HepG2 (cell line): ENCODE data around the gene CHCHD6. TPM values are rescaled to one million over a fixed set of nuclear protein-coding genes. Genes with fewer than 3 reads are reported as not detected.
A peak's percentile ranks its signal among the peaks of the same experiment; 100 is the strongest.

Experiments used
- ADNP ChIP-seq: sonication (generic); formaldehyde crosslinking; IDR thresholded peaks from 2 replicates; pipeline ENCODE4 v1.4.0; 2020; ENCODE audit warnings: missing genetic modification reagents
- ELF4 ChIP-seq: sonication (generic); formaldehyde crosslinking; IDR thresholded peaks from 2 replicates; pipeline ENCODE4 v1.5.0; 2020; ENCODE audit warnings: missing genetic modification reagents, mild to moderate bottlenecking, moderate library complexity, borderline replicate concordance
- HNF1B ChIP-seq: sonication (generic); formaldehyde crosslinking; IDR thresholded peaks from 2 replicates; pipeline ENCODE4 v1.5.1; 2020; ENCODE audit warnings: mild to moderate bottlenecking, moderate library complexity, missing genetic modification reagents
- KDM4B ChIP-seq: sonication (generic); formaldehyde crosslinking; IDR thresholded peaks from 2 replicates; pipeline ENCODE4 v1.4.0; 2020; ENCODE audit warnings: missing genetic modification reagents
- MAZ ChIP-seq, 2 experiments: sonication (generic) in 1 of 2; formaldehyde crosslinking in 1 of 2; IDR thresholded peaks; 2 replicates each; pipeline versions ENCODE4 v1.5.0 to v1.6.1; 2012 to 2020; ENCODE audit warnings: low read depth in 2 of 2, mild to moderate bottlenecking in 2 of 2, borderline replicate concordance in 1 of 2, improper control_type of control experiment in 1 of 2, low read length in 1 of 2, missing genetic modification reagents in 1 of 2, moderate library complexity in 1 of 2
- MBD4 ChIP-seq: IDR thresholded peaks from 2 replicates; pipeline ENCODE4 v1.6.1; 2012; ENCODE audit warnings: low read length, inconsistent platforms, borderline replicate concordance
- POLR2G ChIP-seq: fragments of 200-400 bp; formaldehyde crosslinking; IDR thresholded peaks from 2 replicates; pipeline ENCODE4 v1.6.1; 2018; ENCODE audit warnings: mild to moderate bottlenecking, low read depth, low read length, moderate library complexity
- SRSF1 ChIP-seq: fragments of 200-400 bp; formaldehyde crosslinking; optimal IDR thresholded peaks from 2 replicates; pipeline ENCODE3; 2017; ENCODE audit warnings: mild to moderate bottlenecking, low read depth, low read length, moderate library complexity
- STAT6 ChIP-seq: sonication (generic); formaldehyde crosslinking; IDR thresholded peaks from 2 replicates; pipeline ENCODE4 v1.4.0; 2020; ENCODE audit warnings: missing genetic modification reagents, mild to moderate bottlenecking, borderline replicate concordance
- ZBTB20 ChIP-seq: sonication (generic); formaldehyde crosslinking; IDR thresholded peaks from 2 replicates; pipeline ENCODE4 v1.8.1; 2023; ENCODE audit warnings: missing genetic modification reagents, low read depth, mild to moderate bottlenecking, borderline replicate concordance
- ZNF615 ChIP-seq: sonication (generic); formaldehyde crosslinking; IDR thresholded peaks from 2 replicates; pipeline ENCODE4 v1.5.0; 2020; ENCODE audit warnings: mild to moderate bottlenecking, missing genetic modification reagents, borderline replicate concordance
- ZNF7 ChIP-seq: IDR thresholded peaks from 2 replicates; pipeline ENCODE4 v1.6.1; 2016; ENCODE audit warnings: missing biosample characterization, missing genetic modification reagents
- polyA plus RNA-seq, 8 experiments: library from polyadenylated mRNA; depleted of rRNA in 3 of 8; stranded (reverse) in 7 of 8; unstranded in 1 of 8; fragments of >200 nt; fragmentation: Illumina TruSeq in 4 of 8; extraction: Trizol in 4 of 8; gene quantifications; 2 replicates each; pipeline versions ENCODE4 v1.2.1 to v1.2.3, GENCODE V29; 2011 to 2016; ENCODE audit warnings: low read depth in 4 of 8, missing spikeins in 1 of 8, mixed read lengths in 1 of 8; ENCODE audit not compliant: insufficient read depth in 1 of 8
- total RNA-seq, 5 experiments: library from RNA; depleted of rRNA; stranded (reverse); fragments of >200 nt; fragmentation: Illumina TruSeq; extraction: Trizol; gene quantifications; 2 replicates each; pipeline ENCODE4 v1.2.3, GENCODE V29; 2016; ENCODE audit warnings: low read depth in 1 of 5

CHCHD6 gene
- total and polyA plus RNA-seq, 2 of the 13 experiments (the other 11 are each of a cell fraction or from before 2014, with no cell fraction given), result 20.3 to 20.8 TPM

GRCh38 chr3:126752303-126753190 lies 48.5 kb downstream of the CHCHD6 start (continued):
- no peak for TF ChIP-seq ELF4 (CRISPR knock-in tag)
- no peak for TF ChIP-seq ZNF7 (CRISPR knock-in tag)
- no peak for TF ChIP-seq ADNP (CRISPR knock-in tag)
- TF ChIP-seq HNF1B (CRISPR knock-in tag), result 0 out of 2 replicates have a peak, but pooled peaks have one; percentile 37
- TF ChIP-seq ZNF615, result no peak
- peak; percentile 45; the same call in 1 of the 2 replicates for TF ChIP-seq MAZ (IDR thresholded peaks at IDR 0.05; ENCODE audit: borderline replicate concordance, low read depth, low read length)
- no peak for TF ChIP-seq MAZ (CRISPR knock-in tag; IDR thresholded peaks at IDR 0.05; ENCODE audit: low read depth)
- no peak for TF ChIP-seq POLR2G
- no peak for TF ChIP-seq MBD4
- no peak for TF ChIP-seq STAT6 (CRISPR knock-in tag)
- no peak for TF ChIP-seq SRSF1
- TF ChIP-seq KDM4B (CRISPR knock-in tag), result no peak
- TF ChIP-seq ZBTB20 (CRISPR knock-in tag), result no peak
